Fibroblast of villous mesenchyme (primary cell): ENCODE data around the gene FZD8. TPM values are rescaled to one million over a fixed set of nuclear protein-coding genes. Genes with fewer than 3 reads are reported as not detected.

Experiments
- DNase-seq: peaks from one replicate; pipeline ENCODE4 v3.0.0-alpha.2; 2010; ENCODE audit warnings: low read depth
- H3K4me3 ChIP-seq: 2 replicates; pipeline ENCODE4 v1.5.1; 2011; ENCODE audit warnings: low read depth, mild to moderate bottlenecking, low read length
- CTCF ChIP-seq: IDR thresholded peaks from 2 replicates; pipeline ENCODE4 v1.5.1; 2012; ENCODE audit warnings: low read depth, mild to moderate bottlenecking, low read length; ENCODE audit not compliant: insufficient read depth
- total RNA-seq: library from RNA; depleted of rRNA; stranded (reverse); fragments of >200 nt; gene quantifications from 2 replicates; pipeline ENCODE4 v1.2.3, GENCODE V29; 2012

FZD8 gene
- total RNA-seq, 1 donor = 11.2 TPM

- TF ChIP-seq CTCF = no peak
- no peak for DNase-seq
- no peak overlapping the region for H3K4me3 ChIP-seq
Measured at GRCh38 chr10:35631404-35631803, 10.7 kb downstream of the FZD8 start.

GRCh38 chr10:35626971-35627507, 15.1 kb downstream of the FZD8 start:
- TF ChIP-seq CTCF = no peak
- no peak overlapping the region for H3K4me3 ChIP-seq
- DNase-seq = peak; percentile 14

GRCh38 chr10:35614312-35614711, 27.8 kb downstream of the FZD8 start:
- H3K4me3 ChIP-seq = no peak overlapping the region
- no peak for DNase-seq
- TF ChIP-seq CTCF = no peak

GRCh38 chr10:35613597-35614226, 28.4 kb downstream of the FZD8 start:
- no peak overlapping the region for H3K4me3 ChIP-seq
- peak; percentile 56 for TF ChIP-seq CTCF
- peak; percentile 46 for DNase-seq

- TF ChIP-seq CTCF = no peak
- DNase-seq = no peak
- H3K4me3 ChIP-seq = no peak overlapping the region
Measured at GRCh38 chr10:35613107-35613440, 29.0 kb downstream of the FZD8 start.

- TF ChIP-seq CTCF = no peak
- H3K4me3 ChIP-seq = no peak overlapping the region
- no peak for DNase-seq
Measured at GRCh38 chr10:35612385-35613106, 29.6 kb downstream of the FZD8 start.
